Measurements from ENCODE around the gene CCDC120.

- no peak for TF ChIP-seq EP300 (IDR thresholded peaks at IDR 0.05; ENCODE audit: borderline replicate concordance)
- TF ChIP-seq, protein P1, sequence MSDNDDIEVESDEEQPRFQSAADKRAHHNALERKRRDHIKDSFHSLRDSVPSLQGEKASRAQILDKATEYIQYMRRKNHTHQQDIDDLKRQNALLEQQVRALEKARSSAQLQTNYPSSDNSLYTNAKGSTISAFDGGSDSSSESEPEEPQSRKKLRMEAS (IDR thresholded peaks at IDR 0.05) = peak; percentile 24; the same call in 1 of the 2 replicates
- no peak for TF ChIP-seq EGR1 (IDR thresholded peaks at IDR 0.05)
- TF ChIP-seq TEAD4 (IDR thresholded peaks at IDR 0.05) = no peak
- no peak for TF ChIP-seq YY1 (IDR thresholded peaks at IDR 0.05; ENCODE audit: low read depth)
- TF ChIP-seq CREB1 (IDR thresholded peaks at IDR 0.05; ENCODE audit: low read depth) = no peak
Measured at GRCh38 chrX:49100704-49101628, 42.2 kb downstream of the CCDC120 start.
